Measurements from ENCODE around the gene ARHGAP45.
"Not testable (repeated sequence)": the region's sequence is repeated elsewhere in the genome, so short reads cannot be mapped to it uniquely, and the experiment has no call there.

The ARHGAP45 gene

GRCh38 chr19:1116726-1117581 is 50.0 kb downstream of the ARHGAP45 start:
- DNase-seq, result no peak

- no peak for DNase-seq
Observed at GRCh38 chr19:1117654-1118053, 50.7 kb downstream of the ARHGAP45 start.

GRCh38 chr19:1118999-1119398 is 52.0 kb downstream of the ARHGAP45 start:
- DNase-seq, result no peak

- no peak for DNase-seq
Observed at GRCh38 chr19:1119475-1120217, 52.7 kb downstream of the ARHGAP45 start.

- DNase-seq, result no peak
Observed at GRCh38 chr19:1121395-1121794, 54.4 kb downstream of the ARHGAP45 start.

GRCh38 chr19:1122021-1122971 is 55.3 kb downstream of the ARHGAP45 start:
- DNase-seq, result no peak

GRCh38 chr19:1122972-1123363 is 56.0 kb downstream of the ARHGAP45 start:
- DNase-seq, result no peak

GRCh38 chr19:1123381-1123780 is 56.4 kb downstream of the ARHGAP45 start:
- no peak for DNase-seq

- DNase-seq, result no peak
Observed at GRCh38 chr19:1123885-1124677, 57.1 kb downstream of the ARHGAP45 start.

- DNase-seq, result no peak
Observed at GRCh38 chr19:1125601-1126467, 58.9 kb downstream of the ARHGAP45 start.

- DNase-seq, result no peak
Observed at GRCh38 chr19:1126984-1127760, 60.2 kb downstream of the ARHGAP45 start.

- DNase-seq, result no peak
Observed at GRCh38 chr19:1128106-1128505, 61.1 kb downstream of the ARHGAP45 start.

GRCh38 chr19:1129084-1129483 is 62.1 kb downstream of the ARHGAP45 start:
- not testable (repeated sequence) for DNase-seq

GRCh38 chr19:1129535-1129934 is 62.6 kb downstream of the ARHGAP45 start:
- no peak for DNase-seq

GRCh38 chr19:1130771-1131717 is 64.1 kb downstream of the ARHGAP45 start:
- no peak for DNase-seq

- peak; percentile 51 for DNase-seq
Observed at GRCh38 chr19:1131718-1132551, 65.0 kb downstream of the ARHGAP45 start.

- DNase-seq, result no peak
Observed at GRCh38 chr19:1132552-1133383, 65.8 kb downstream of the ARHGAP45 start.
